H9 (cell line): ENCODE data around the gene ALKAL2. TPM values are rescaled to one million over a fixed set of nuclear protein-coding genes. Genes with fewer than 3 reads are reported as not detected.

Source experiments
- DNase-seq: peaks from one replicate; pipeline ENCODE4 v3.0.0-alpha.2; 2017
- H2AFZ ChIP-seq: one replicate; pipeline ENCODE4 v1.6.1; 2013; ENCODE audit warnings: mild to moderate bottlenecking, low read length, control low read depth, moderate library complexity
- H2AK5ac ChIP-seq: 2 replicates; pipeline ENCODE4 v1.6.1; 2013; ENCODE audit warnings: low read length, control low read depth, mixed read lengths; ENCODE audit not compliant: insufficient read length
- H2BK120ac ChIP-seq: one replicate; pipeline ENCODE4 v1.6.1; 2013; ENCODE audit warnings: low read depth, mild to moderate bottlenecking, low read length, control low read depth, inconsistent platforms; ENCODE audit not compliant: poor library complexity, severe bottlenecking
- H2BK12ac ChIP-seq: 2 replicates; pipeline ENCODE4 v1.6.1; 2013; ENCODE audit warnings: low read length, control low read depth, mixed read lengths, low read depth; ENCODE audit not compliant: insufficient read length
- H2BK15ac ChIP-seq: 2 replicates; pipeline ENCODE4 v1.6.1; 2013; ENCODE audit warnings: low read depth, low read length, control low read depth
- H2BK20ac ChIP-seq: one replicate; pipeline ENCODE4 v1.6.1; 2013; ENCODE audit warnings: low read depth, mild to moderate bottlenecking, low read length, control low read depth, inconsistent platforms; ENCODE audit not compliant: poor library complexity, severe bottlenecking
- H2BK5ac ChIP-seq: 2 replicates; pipeline ENCODE4 v1.6.1; 2013; ENCODE audit warnings: low read length, control low read depth, mixed read lengths; ENCODE audit not compliant: insufficient read length
- H3K14ac ChIP-seq: 2 replicates; pipeline ENCODE4 v1.6.1; 2013; ENCODE audit warnings: low read length, control low read depth; ENCODE audit not compliant: insufficient read depth
- H3K18ac ChIP-seq: 2 replicates; pipeline ENCODE4 v1.6.1; 2013; ENCODE audit warnings: low read depth, mild to moderate bottlenecking, mixed read lengths, low read length, control low read depth; ENCODE audit not compliant: insufficient read length
- H3K23ac ChIP-seq: 2 replicates; pipeline ENCODE4 v1.6.1; 2013; ENCODE audit warnings: low read length, control low read depth, mixed read lengths, low read depth; ENCODE audit not compliant: insufficient read length
- H3K23me2 ChIP-seq: 2 replicates; pipeline ENCODE4 v1.6.1; 2013; ENCODE audit warnings: low read depth, mild to moderate bottlenecking, mixed read lengths, low read length, control low read depth; ENCODE audit not compliant: insufficient read length, poor library complexity, severe bottlenecking
- H3K27ac ChIP-seq: 2 replicates; pipeline ENCODE4 v1.5.1; 2013; ENCODE audit warnings: low read length, control low read depth, mixed read lengths, low read depth; ENCODE audit not compliant: insufficient read length
- H3K27me3 ChIP-seq: 2 replicates; pipeline ENCODE4 v1.6.1; 2013; ENCODE audit warnings: low read length, control low read depth, inconsistent platforms; ENCODE audit not compliant: insufficient read depth
- H3K4ac ChIP-seq: 2 replicates; pipeline ENCODE4 v1.6.1; 2013; ENCODE audit warnings: low read depth, mild to moderate bottlenecking, control low read depth, inconsistent platforms, low read length, moderate library complexity
- H3K4me1 ChIP-seq: 2 replicates; pipeline ENCODE4 v1.6.1; 2013; ENCODE audit warnings: low read length, control low read depth, inconsistent platforms; ENCODE audit not compliant: insufficient read depth
- H3K4me2 ChIP-seq: 2 replicates; pipeline ENCODE4 v1.6.1; 2013; ENCODE audit warnings: low read length, control low read depth, mixed read lengths; ENCODE audit not compliant: insufficient read length, insufficient read depth
- H3K56ac ChIP-seq: 2 replicates; pipeline ENCODE4 v1.6.1; 2013; ENCODE audit warnings: low read depth, mild to moderate bottlenecking, mixed read lengths, low read length, control low read depth; ENCODE audit not compliant: insufficient read length
- H3K79me1 ChIP-seq: 2 replicates; pipeline ENCODE4 v1.6.1; 2013; ENCODE audit warnings: low read depth, mild to moderate bottlenecking, moderate library complexity, low read length, control low read depth, inconsistent platforms; ENCODE audit not compliant: insufficient read depth, poor library complexity, severe bottlenecking
- H3K79me2 ChIP-seq: 2 replicates; pipeline ENCODE4 v1.6.1; 2013; ENCODE audit warnings: low read length, control low read depth, inconsistent platforms; ENCODE audit not compliant: insufficient read depth
- H3K9ac ChIP-seq: 2 replicates; pipeline ENCODE4 v1.6.1; 2013; ENCODE audit warnings: low read length, control low read depth, mixed read lengths; ENCODE audit not compliant: insufficient read length; ENCODE audit errors: extremely low read depth
- H3K9me3 ChIP-seq: one replicate; pipeline ENCODE4 v1.6.1; 2013; ENCODE audit warnings: low read depth, low read length, inconsistent platforms; ENCODE audit not compliant: control insufficient read depth
- H3T11ph ChIP-seq: one replicate; pipeline ENCODE4 v1.6.1; 2013; ENCODE audit warnings: mild to moderate bottlenecking, low read length, control low read depth, inconsistent platforms
- H4K20me1 ChIP-seq: one replicate; pipeline ENCODE4 v1.6.1; 2013; ENCODE audit not compliant: control insufficient read depth, insufficient read length, insufficient read depth
- H4K5ac ChIP-seq: 2 replicates; pipeline ENCODE4 v1.6.1; 2013; ENCODE audit warnings: low read depth, mild to moderate bottlenecking, mixed read lengths, low read length, control low read depth; ENCODE audit not compliant: insufficient read length
- H4K8ac ChIP-seq: replicated peaks from 2 replicates; pipeline ENCODE4 v1.6.1; 2013; ENCODE audit warnings: low read length, control low read depth, mixed read lengths, low read depth; ENCODE audit not compliant: insufficient read length
- H4K91ac ChIP-seq: 2 replicates; pipeline ENCODE4 v1.6.1; 2013; ENCODE audit warnings: low read depth, mild to moderate bottlenecking, moderate library complexity, mixed read lengths, low read length, control low read depth; ENCODE audit not compliant: insufficient read length
- H3K27ac Mint-ChIP-seq, 3 experiments: 2 replicates in 2 of 3; 3 replicates in 1 of 3; pipeline ENCODE4 v1.8.0; 2020 to 2021; ENCODE audit warnings: mixed read lengths in 3 of 3, mild to moderate bottlenecking in 1 of 3, moderate library complexity in 1 of 3
- H3K27me3 Mint-ChIP-seq: 2 replicates; pipeline ENCODE4 v1.8.0; 2021; ENCODE audit warnings: low read depth, mild to moderate bottlenecking, moderate library complexity, mixed read lengths
- H3K36me3 Mint-ChIP-seq, 3 experiments: 2 replicates in 2 of 3; 3 replicates in 1 of 3; pipeline ENCODE4 v1.8.0; 2020 to 2021; ENCODE audit warnings: low read depth in 3 of 3, mixed read lengths in 3 of 3; ENCODE audit not compliant: insufficient read depth in 1 of 3
- H3K4me1 Mint-ChIP-seq, 2 experiments: 2 replicates each; pipeline ENCODE4 v1.8.0; 2020; ENCODE audit warnings: mixed read lengths in 2 of 2
- H3K4me3 Mint-ChIP-seq, 2 experiments: 2 replicates in 1 of 2; 3 replicates in 1 of 2; pipeline ENCODE4 v1.8.0; 2020 to 2021; ENCODE audit warnings: mild to moderate bottlenecking in 2 of 2, mixed read lengths in 2 of 2, moderate library complexity in 1 of 2
- H3K9me3 Mint-ChIP-seq, 2 experiments: 2 replicates in 1 of 2; 3 replicates in 1 of 2; pipeline ENCODE4 v1.8.0; 2020; ENCODE audit warnings: mild to moderate bottlenecking in 2 of 2, mixed read lengths in 2 of 2, moderate library complexity in 1 of 2
- WGBS: extraction: QIAGEN DNeasy Blood & Tissue Kit; methylation state at CpG from one replicate; pipeline ENCODE4 v1.1.7; 2013; ENCODE audit warnings: missing lambda C conversion rate, low lambda C conversion rate, mixed read lengths; ENCODE audit not compliant: insufficient read length; ENCODE audit errors: extremely low coverage; 5-methylcytosine and 5-hydroxymethylcytosine counted together
- total RNA-seq: library from RNA; stranded (reverse); gene quantifications from 2 replicates; pipeline ENCODE4 v1.2.1, GENCODE V29; 2021
- TF ChIP-seq, protein P1 (sequence below): fragments of 200-600 bp; sonication (generic); conservative IDR thresholded peaks from 3 replicates; pipeline ENCODE4 v1.8.0; 2021; ENCODE audit warnings: antibody characterized with exemption, mild to moderate bottlenecking

The ALKAL2 gene
- total RNA-seq, 1 experiment from 2014 or later = 0.48 TPM

DNA sequence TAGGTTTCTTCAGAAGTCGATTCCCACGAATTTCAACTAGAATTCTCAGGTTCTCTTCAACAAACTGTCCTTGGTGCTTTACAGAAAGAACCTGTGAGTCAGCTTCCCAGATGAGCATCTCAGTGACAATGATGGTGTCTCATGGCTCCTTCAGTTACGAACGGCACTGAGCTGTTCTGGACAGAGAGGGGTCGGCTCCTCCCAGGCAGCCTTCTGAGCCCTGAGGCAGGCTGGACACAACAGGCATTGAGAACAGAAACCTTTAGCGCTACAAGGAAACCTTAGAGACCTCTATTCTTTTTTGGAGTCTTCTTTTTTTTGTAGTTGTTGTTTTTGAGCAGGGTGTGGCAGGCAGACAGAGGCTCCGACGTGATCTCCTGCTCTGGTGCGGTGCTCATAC, 35.1 kb upstream of the ALKAL2 start:
- H3K79me1 ChIP-seq = no peaks in the 10 kb centered on the region
- no peak overlapping the region for H4K8ac ChIP-seq
- no peak overlapping the region for H3K27ac ChIP-seq
- no peak overlapping the region for H3K14ac ChIP-seq
- Mint-ChIP-seq H3K27me3 (peaks cover 5% of the 10 kb centered on the region; the same call in 1 of the 2 replicates), H3K27ac (no peak overlapping the region), H3K9me3 (peaks cover 9 to 14% of the 10 kb centered on the region in 2 experiments), H3K36me3 (peaks cover 0 to 8% (median 6%) of the 10 kb centered on the region in 3 experiments; a peak in 5 of 7 replicates), H3K4me1 (peaks cover under 1% of the 10 kb centered on the region in 2 experiments; a peak in 3 of 4 replicates), H3K4me3 (no peak overlapping the region)
- no peak overlapping the region for H3K23ac ChIP-seq
- H2BK5ac ChIP-seq = no peak overlapping the region
- TF ChIP-seq, protein P1, sequence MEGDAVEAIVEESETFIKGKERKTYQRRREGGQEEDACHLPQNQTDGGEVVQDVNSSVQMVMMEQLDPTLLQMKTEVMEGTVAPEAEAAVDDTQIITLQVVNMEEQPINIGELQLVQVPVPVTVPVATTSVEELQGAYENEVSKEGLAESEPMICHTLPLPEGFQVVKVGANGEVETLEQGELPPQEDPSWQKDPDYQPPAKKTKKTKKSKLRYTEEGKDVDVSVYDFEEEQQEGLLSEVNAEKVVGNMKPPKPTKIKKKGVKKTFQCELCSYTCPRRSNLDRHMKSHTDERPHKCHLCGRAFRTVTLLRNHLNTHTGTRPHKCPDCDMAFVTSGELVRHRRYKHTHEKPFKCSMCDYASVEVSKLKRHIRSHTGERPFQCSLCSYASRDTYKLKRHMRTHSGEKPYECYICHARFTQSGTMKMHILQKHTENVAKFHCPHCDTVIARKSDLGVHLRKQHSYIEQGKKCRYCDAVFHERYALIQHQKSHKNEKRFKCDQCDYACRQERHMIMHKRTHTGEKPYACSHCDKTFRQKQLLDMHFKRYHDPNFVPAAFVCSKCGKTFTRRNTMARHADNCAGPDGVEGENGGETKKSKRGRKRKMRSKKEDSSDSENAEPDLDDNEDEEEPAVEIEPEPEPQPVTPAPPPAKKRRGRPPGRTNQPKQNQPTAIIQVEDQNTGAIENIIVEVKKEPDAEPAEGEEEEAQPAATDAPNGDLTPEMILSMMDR = no peak
- H3K4ac ChIP-seq = no peak overlapping the region
- H3K27me3 ChIP-seq = no peaks in the 10 kb centered on the region
- H2BK15ac ChIP-seq = no peak overlapping the region
- no peaks in the 10 kb centered on the region for H3K4me1 ChIP-seq
- H3K23me2 ChIP-seq = no peaks in the 10 kb centered on the region
- H3K18ac ChIP-seq = no peak overlapping the region
- H2BK12ac ChIP-seq = no peak overlapping the region
- H3K79me2 ChIP-seq = no peaks in the 10 kb centered on the region
- H2BK120ac ChIP-seq = no peak overlapping the region
- no peak overlapping the region for H2BK20ac ChIP-seq
- DNase-seq = no peak
- H3K4me2 ChIP-seq = no peak overlapping the region
- no peak overlapping the region for H3K9ac ChIP-seq
- no CpG with 5 or more reads among the region's 9 CpGs for WGBS
- H3T11ph ChIP-seq = no peak overlapping the region
- no peak overlapping the region for H4K5ac ChIP-seq
- H3K56ac ChIP-seq = no peak overlapping the region
- H4K91ac ChIP-seq = no peak overlapping the region
- no peak overlapping the region for H2AFZ ChIP-seq
- no peaks in the 10 kb centered on the region for H3K9me3 ChIP-seq
- no peak overlapping the region for H2AK5ac ChIP-seq
- H4K20me1 ChIP-seq = no peaks in the 10 kb centered on the region
